ENCODE data around the gene NSG2.

NSG2 gene

DNA sequence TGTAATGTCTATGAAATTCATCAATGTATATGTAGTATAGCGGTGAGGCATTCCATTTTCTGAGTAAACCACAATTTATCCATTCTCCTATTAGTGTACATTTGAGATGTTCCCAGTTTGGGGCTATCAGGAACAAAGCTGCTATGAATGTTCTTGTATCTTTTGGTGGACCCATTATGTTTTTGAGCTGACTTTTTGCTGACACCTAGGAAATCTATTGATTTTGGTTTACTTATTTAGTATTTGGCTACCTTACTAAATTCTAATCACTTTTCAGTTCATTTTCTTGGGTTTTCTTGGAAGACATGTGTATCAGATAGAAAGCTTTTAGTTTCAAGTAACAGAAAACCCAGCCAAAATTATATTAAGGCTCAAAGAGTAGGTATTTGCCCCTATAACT lies 13.7 kb downstream of the NSG2 start:
- no peak for DNase-seq (ENCODE audit: low read depth in 3 of 3)

DNA sequence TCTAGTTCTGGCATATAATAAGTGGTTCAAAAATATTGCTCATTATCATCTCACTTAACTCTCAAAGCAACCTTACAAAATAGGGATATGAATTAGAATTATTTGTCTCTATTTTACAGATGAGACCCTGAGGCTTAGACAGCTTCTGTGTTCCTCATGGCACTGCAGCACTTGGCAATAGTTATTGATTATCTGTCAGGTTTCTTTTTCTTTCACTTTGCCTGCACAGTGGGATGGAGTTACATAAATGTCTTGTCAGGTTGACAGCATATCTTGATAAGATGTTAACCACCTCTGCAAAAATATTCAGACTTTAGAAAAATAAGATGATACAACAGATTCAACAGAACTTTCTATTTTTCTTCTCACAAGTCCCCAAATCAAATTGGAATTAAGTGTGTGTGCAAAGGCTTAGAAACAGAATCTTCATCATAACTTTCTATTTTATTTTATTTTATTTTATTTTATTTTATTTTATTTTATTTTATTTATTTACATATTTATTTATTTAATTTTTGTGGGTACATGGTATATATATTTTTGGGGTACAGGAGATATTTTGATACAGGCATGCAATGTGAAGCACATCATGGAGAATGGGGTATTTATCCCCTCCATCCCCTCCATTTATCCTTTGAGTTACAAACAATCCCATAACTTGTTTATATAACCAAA lies 17.7 kb downstream of the NSG2 start:
- no peak for DNase-seq (ENCODE audit: low read depth in 3 of 3)

DNA sequence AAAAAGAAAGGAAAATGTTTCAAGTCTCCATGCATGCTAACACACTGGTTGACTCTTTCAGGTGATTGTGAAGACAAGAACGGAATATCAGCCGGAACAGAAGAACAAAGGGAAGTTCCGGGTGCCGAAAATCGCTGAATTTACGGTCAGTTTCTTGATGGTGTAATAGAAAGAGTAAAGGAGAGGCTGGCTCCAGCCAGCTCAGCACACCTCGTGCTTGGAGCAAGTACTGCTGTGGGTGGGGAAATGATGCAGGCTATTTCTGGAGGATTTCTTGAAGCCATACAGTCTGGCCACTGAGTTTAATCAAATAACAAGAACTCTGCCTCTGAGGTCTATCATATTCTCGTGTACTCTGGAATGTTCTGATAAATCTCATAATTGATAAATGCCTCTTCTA lies 18.7 kb downstream of the NSG2 start:
- no peak for DNase-seq (ENCODE audit: low read depth in 3 of 3)

DNA sequence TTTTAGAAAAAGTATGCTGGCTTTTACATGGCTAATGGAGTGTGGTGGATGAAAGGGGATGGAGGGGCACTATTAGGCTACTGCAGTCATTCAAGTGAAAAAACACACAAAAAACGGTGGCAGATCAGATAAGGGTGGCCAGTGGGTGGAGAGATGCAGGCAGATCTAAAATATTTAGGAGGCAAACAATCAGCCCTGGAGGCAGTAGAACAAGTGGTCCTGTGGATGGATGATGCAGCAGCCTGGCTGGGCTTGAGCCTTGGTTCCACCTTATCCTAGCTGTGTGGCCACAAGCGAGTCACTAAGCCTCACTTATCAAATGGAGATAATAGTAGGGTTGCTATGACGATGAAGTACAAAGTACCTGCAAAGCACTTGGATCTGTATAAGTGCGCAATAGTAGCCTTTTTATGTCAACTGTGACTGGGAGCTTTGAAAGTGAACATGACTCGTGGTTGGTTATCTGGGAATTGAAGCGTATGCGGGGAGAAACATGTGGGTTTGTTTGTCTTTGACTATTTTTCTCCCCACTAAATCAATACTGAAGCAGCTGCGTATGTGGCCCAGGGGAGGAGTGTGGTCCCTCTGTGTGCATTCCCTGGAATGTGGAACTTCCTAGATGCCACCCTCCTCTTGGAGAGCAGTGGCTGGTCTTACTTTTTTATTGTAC lies 20.2 kb downstream of the NSG2 start:
- no peak for DNase-seq (ENCODE audit: low read depth in 3 of 3)

DNA sequence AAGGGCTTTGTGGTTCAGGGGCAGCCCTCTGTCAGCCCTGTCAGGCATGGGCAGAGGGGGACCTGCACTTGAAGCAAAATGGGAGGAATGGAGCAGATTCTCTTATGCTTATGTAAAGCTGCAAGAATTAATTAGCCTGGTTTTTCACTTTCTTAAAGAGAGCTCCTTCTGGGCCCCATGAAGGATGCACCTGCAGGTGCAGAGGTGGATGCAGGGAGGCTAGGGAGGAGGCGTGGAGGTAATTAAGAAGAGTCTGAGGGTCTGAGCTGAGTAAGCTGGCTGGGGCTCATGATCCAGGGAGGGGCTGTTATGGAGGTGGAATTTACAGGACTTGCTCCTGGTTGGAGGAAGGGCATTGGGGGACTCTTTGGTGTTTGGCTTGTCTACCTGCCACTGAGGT lies 22.0 kb downstream of the NSG2 start:
- no peak for DNase-seq (ENCODE audit: low read depth in 3 of 3)

DNA sequence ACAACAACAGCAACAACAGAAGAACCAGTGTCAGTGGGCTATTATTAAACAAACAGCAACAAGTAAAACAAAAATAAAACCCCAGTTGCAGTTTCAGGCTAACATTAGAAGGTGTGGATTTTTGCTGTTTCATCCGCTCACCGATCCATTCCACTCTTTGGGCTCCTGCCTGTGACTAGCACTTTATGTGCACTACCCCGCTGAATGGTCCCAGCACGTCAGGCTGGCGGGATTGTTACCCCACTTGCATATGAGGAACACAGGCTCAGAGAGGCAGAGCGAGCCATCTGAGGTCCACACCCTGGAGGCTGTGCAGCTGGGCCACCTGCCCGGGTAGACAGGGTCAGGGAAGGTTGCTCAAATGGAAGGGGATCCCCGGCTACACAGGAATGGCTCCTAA lies 26.0 kb downstream of the NSG2 start:
- no peak for DNase-seq (ENCODE audit: low read depth in 3 of 3)

DNA sequence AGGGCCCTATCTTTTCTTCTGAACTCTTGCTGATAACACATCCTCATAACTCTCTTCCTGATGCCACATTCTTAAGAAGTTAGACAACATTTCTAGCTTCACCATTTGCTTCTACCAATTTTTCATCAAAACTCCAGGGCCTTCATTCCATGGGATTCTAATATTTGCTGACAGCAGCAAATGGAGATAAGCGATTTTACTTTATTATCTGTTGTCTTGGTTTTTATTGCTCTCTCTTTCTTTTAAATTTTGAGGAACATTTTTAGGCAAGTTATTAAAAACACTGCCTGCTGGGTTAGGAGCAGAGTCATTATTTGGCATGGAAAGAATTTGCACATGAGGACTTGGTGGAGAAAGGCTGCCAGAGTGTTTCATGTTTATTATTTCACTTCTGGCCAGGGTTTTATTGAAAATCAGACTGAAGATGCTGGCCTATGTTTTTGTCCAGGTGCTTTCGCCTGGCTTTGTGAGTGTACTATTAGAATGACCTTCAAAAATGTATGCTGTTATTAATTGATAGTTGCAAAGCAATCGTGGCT lies 27.7 kb downstream of the NSG2 start:
- DNase-seq (ENCODE audit: low read depth in 3 of 3): no peak

DNA sequence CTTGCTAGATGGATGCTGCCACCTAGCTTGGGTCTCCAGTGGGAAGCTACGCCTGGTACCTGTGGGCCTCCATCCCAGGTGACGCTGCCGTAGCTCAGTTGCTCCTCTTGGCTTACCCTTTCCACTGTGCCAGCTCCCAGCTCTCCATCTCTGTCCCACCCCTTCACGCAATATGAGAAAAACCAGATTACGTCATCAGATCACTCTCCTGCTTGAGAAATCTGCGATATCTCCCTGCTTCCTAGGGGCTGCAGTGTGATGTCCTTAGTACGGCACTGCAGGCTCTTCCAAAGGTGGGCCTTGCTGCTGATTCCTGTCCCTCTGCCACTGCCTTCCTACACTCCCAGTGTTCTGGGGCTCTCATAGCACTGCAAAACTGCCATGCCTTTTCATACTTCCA lies 28.9 kb downstream of the NSG2 start:
- no peak for DNase-seq (ENCODE audit: low read depth in 3 of 3)

DNA sequence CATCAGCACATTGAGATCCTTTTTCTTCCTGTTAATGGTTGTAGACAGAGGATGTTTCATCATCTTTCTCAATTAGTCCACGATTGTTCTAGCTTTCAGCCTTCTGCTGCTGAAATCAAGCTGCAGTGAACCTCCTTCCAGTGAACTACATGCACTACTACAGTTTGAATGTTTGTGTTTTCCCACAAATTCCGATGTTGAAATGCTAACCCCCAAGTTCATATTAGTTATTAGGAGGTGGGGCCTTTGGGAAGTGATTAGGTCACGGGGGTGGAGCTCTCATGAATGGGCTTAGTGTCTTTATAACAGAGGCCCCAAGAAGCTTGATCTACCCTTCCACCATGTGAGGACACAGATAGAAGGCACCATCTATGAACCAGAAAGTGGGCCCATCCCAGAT lies 32.9 kb downstream of the NSG2 start:
- DNase-seq (ENCODE audit: low read depth in 3 of 3): no peak

DNA sequence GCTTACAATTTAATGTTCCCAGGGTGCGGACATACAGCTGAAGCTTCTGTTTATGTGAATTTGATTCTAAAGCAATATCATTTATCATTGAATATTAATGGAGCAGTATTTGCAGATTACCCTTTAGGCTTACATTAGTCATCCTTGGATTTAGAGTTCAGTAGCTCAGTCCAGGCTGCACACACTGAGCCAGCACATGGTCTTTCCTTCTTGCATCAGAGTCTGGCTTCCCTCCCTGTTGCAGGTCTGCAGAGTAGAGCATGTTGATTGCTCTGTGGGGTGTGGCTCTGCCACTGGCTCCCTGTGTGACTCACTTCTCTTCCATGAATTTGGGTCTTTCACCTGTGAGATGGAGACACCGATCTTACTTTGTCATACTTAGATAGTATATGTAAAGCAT lies 36.8 kb downstream of the NSG2 start:
- DNase-seq (ENCODE audit: low read depth in 3 of 3): no peak

DNA sequence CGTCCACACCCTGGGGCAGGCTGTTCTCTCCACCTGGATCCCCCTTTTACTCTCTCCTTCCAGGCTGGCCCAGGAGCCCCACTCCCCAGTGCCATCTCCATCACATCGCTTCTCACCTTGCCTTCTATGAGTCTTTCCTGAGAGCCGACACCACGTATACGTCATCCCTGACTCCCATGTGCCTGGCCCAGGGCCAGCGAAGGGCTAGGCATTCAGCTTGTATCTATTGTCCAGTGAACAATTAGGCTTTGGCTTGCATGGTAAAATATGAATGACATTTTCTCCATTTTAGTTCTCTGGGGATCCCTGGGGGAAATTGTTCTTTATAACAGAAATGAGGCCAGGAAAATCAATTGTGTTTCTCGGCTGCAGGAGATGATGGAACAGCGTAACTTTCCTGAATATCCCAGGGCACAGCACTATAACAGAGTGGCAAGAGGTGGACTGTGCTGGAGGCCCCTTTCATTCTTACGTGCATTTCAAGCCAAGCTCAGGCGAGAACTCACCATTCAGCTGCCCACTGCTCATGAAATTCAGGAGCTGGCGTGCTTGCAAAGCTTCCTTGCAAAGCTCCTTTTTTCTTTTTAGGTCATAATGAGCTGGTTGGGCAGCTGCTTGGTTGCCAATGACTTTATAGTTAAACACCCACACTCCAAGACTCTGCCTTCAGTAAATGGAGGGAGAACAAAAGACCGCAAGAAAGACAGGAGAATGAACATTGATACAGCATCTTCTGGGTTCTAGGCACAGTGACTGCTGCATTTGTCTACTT lies 37.7 kb downstream of the NSG2 start:
- no peak for DNase-seq (ENCODE audit: low read depth in 3 of 3)

DNA sequence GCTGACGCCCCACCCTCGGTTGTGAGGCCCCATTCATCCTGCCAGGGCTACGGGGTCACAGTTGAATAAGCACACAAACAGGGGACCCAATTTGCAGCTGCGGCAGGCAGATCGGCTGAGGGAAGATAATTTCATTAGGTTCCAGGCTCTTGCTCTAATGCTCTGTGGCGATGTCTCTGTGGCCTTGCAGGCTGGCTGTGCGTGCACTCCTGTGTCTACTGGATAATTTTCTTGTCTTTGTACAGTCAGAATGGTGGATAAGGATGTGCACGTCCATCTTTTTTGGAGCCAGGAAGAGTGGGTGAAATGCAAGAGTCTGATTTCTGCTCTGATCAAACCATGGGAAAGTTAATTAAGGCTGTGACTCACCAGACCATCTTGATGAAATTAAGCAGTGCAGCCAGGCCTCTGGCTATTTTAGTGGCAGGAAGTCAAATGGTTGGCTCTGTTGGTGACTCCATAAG lies 39.2 kb downstream of the NSG2 start:
- DNase-seq (ENCODE audit: low read depth in 3 of 3): no peak

DNA sequence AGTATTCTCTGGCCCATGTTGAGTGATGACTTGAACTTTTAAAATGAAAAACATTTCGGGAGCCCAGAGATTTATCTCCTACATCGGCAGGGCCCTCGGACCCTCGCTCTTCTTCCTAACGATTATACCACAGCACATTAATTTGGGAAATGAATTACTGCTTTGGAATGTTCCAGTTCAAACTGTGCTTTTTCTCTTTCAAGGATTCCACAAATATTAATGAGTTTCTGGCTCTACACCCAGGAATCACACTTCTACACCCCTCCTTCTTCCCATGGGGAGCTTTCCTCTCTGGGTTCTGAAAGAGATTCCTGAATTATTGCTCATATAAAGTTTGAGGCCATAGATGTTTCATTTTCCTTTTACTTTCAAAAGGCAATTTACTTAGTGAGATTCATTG lies 41.2 kb downstream of the NSG2 start:
- DNase-seq (ENCODE audit: low read depth in 3 of 3): no peak

DNA sequence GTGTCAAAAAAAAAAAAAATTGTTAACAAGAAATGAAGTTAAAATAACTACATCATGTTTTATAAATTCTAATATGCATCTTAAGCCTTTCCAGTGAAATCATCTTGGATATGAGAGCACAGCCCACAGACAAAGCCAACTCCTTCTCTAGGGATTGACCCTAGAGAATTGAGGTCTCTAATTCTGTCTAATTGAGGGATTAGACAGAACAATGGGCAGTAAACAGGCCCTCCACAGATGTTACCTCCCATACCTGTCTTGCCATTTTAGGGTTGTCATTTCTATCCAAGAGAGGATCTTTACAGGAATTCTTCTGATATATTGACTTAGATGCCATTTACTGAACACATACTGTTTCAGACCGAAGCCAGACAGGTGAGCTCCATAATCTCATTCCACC lies 42.3 kb downstream of the NSG2 start:
- no peak for DNase-seq (ENCODE audit: low read depth in 3 of 3)

DNA sequence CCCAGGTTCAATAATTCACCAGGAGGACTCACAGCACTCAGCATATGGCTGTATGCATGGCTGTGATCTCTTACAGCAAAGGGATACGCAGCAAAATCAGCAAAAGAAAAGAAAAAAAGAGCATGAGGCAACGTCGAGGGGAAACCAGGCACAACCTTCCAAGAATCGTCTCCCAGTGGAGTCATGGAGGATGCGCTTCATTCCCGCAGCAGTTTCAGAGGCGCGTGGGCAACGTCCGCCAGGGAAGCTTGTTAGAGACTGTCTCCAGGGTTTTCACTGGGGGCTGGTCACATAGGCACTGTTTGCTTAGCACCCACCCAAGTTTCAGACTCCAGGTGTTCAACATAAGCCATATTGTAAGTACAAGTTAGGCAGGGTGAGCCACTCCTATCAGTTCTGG lies 44.6 kb downstream of the NSG2 start:
- DNase-seq (ENCODE audit: low read depth in 3 of 3): no peak

DNA sequence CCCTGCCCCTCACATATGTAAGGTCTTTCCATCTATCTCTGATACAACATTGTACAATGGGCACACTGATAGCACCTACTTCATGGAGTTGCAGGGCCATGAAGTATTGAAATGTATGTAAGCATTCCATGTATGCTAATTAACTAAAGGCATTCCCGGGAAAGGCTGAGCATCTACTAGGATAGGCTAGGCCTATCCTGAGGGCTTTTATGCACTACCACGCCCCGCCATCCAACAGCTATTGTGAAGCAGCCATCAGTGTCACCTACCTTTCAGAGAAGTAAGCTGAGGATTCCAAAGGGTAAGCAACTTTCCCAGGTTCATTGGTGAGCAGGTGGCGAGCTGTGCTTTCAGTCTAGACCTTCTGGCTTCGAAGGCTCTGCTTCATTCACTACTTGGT lies 47.6 kb downstream of the NSG2 start:
- no peak for DNase-seq (ENCODE audit: low read depth in 3 of 3)

DNA sequence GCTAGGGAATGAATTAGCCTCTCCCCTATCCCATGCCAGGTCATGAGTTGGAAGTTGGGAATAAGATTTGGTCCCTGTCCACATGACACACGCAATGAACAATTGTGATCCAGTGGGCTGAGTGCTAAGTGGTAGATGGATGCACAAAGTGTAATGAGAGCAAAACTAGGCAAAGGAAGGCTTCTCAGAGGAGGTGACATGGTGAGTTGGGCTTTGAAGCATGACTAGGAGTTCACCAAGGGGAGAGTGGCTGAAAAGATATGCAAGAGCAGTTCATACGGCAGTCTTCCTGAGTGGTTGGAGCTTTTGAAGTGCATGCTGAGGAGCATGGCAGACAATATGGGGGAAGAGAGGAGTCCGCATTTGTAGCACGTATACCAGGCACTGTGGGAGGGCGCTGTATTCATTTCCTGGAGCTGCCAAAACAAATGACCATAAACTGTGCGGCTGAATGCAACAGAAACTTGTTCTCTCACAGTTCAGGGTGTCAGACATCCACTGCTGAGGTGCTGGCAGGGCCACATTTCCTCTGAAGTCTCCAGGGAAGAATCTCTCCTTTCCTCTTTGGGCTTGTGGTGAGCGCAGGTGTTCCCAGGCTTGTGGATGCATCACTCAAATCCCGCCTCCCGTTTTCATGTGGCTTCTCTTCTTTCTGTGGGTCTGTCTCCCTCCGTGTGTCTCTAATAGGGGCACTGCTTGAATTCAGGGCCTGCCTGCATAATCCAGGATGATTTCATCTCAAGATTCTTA lies 49.5 kb downstream of the NSG2 start:
- no peak for DNase-seq (ENCODE audit: low read depth in 3 of 3)

DNA sequence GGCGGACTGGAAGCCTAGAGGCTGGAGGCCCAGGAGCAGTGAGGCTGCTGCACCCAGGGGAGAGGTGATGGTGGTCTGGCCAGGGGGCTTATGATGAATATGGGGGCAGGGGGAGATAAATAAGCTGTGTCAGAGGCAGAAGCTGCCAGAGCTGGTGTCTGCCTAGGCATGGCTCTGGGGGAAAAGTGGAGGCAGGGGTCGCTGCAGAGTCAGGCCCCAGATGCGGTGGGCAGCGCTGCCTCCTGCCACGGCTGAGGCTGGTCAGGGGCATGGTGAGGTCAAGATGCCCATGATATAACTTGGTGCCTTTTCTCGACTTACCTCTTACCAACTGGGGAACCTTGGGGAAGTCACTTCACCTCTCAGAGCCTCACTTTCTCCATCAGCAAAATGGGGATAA lies 51.1 kb downstream of the NSG2 start:
- DNase-seq (ENCODE audit: low read depth in 3 of 3): no peak

DNA sequence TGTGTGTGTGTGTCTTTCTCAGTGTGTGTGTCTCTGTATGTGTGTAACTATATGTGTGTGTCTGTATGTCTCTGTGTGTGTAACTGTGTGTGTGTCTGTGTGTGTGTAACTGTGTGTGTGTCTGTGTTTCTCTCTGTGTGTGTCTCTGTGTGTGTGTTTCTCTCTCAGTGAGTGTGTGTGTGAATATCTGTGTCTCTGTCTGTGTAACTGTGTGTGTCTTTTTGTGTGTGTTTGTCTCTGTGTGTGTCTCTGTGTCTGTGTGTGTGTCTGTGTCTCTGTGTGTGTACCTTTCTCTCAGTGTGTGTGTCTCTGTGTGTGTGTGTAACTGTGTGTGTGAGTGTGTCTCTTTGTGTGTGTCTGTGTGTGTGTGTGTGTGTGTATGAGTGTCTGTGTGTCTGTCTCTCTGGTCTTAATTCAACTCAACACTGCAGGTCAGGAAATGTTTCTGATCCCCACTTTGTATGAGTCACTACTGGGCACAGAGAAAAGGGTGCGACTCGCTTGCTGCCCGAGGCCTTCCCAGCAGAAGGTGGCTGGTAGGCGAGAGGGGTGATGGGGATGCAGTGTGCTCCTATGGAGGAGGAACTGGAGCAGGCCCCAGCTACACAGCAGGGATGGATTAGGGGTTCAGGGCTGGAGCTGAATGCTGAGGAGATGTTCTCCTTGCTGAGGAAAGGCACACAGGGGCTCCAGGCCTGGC lies 52.1 kb downstream of the NSG2 start:
- no peak for DNase-seq (ENCODE audit: low read depth in 3 of 3)

DNA sequence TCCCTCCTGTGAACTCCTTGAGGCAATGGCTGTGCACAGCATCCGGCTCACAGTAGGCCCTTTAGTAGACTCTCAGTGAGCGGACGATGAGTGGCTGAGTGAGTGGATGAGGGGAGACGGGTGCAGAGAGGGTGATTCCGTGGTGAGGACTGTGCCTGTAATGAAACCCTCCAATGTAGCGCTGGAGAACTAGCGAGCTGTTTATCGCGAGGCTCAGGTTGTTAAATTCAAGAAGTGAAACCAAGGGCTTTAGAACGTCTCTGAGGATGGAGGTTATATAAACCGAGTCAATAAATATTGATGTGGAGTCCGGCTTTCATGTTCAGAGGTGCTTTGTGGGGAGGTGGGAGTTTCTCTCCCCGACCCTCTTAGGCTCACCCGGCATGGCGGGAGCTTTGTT lies 53.2 kb downstream of the NSG2 start:
- no peak for DNase-seq (ENCODE audit: low read depth in 3 of 3)

DNA sequence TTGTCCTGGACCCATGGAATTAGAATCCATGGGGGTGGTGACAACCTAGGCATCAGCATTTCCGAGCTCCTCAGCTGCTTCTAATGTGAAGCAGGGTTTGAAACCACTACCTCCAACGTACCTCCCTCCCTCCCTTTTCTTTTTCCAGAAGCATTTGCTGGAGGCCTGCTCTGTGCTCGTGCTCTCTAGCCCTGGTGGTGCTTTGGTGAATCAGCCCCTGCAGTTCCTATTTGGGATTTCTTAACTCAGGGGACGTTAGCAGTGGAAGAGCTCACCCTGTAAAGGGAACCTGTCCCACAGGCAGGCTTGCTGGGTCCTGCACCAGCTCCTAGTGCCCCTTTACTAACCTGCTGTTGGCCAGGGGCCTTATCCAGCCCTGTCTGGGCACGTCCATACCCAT lies 55.0 kb downstream of the NSG2 start:
- DNase-seq (ENCODE audit: low read depth in 3 of 3): no peak

All from stimulated activated CD4-positive, alpha-beta T cell treated with anti-CD3 and anti-CD28 coated beads, TNF-alpha, amount 100 ng/mL, for 24 hours (primary cell).